GM12891 (cell line): ENCODE measurements around the gene ZBTB20.

Experiments used
- DNase-seq: peaks from one replicate; pipeline ENCODE4 v3.0.0; 2011; ENCODE audit warnings: low spot score; ENCODE audit not compliant: insufficient read length
- FAIRE-seq: peaks from 2 replicates; lab custom pipeline; 2011; peaks lifted over from hg19 to GRCh38; lab: Jason Lieb, UNC
- PAX5 ChIP-seq: IDR thresholded peaks from 2 replicates; pipeline ENCODE4 v1.6.1; 2011; ENCODE audit warnings: low read length, moderate library complexity, mild to moderate bottlenecking; ENCODE audit not compliant: insufficient read depth, severe bottlenecking
- POLR2A ChIP-seq: IDR thresholded peaks from 2 replicates; pipeline ENCODE4 v1.6.1; 2011; ENCODE audit warnings: low read depth, low read length, control low read depth
- POLR2AphosphoS5 ChIP-seq: IDR thresholded peaks from 2 replicates; pipeline ENCODE4 v1.6.1; 2011; ENCODE audit warnings: low read depth, low read length, control low read depth
- POU2F2 ChIP-seq: IDR thresholded peaks from 2 replicates; pipeline ENCODE4 v1.6.1; 2011; ENCODE audit warnings: low read depth, mild to moderate bottlenecking, control low read depth, low read length, moderate library complexity
- SPI1 ChIP-seq: IDR thresholded peaks from 2 replicates; pipeline ENCODE4 v1.6.1; 2011; ENCODE audit warnings: low read depth, low read length, control low read depth
- TAF1 ChIP-seq: IDR thresholded peaks from 2 replicates; pipeline ENCODE4 v1.6.1; 2011; ENCODE audit warnings: low read depth, low read length, control low read depth

Gene ZBTB20

GRCh38 chr3:114333180-114333922 is 813.7 kb downstream of the ZBTB20 start:
- no peak for FAIRE-seq
- DNase-seq: no peak
- TF ChIP-seq POLR2AphosphoS5 (no peak), TAF1 (no peak), SPI1 (no peak), PAX5 (no peak), POLR2A (no peak), POU2F2 (no peak)

- FAIRE-seq (peak; percentile 20), DNase-seq (no peak)
- TF ChIP-seq POLR2A (no peak), POLR2AphosphoS5 (no peak), TAF1 (no peak), PAX5 (no peak), POU2F2 (no peak)
Observed at GRCh38 chr3:114332342-114333179, 814.5 kb downstream of the ZBTB20 start.

GRCh38 chr3:114331710-114332109 is 815.4 kb downstream of the ZBTB20 start:
- DNase-seq (no peak), FAIRE-seq (no peak)
- TF ChIP-seq SPI1 (no peak), POU2F2 (no peak), TAF1 (no peak), PAX5 (no peak), POLR2A (no peak), POLR2AphosphoS5 (no peak)

- no peak for TF ChIP-seq POLR2A
- no peak for FAIRE-seq
- no peak for DNase-seq
Observed at GRCh38 chr3:114331007-114331406, 816.1 kb downstream of the ZBTB20 start.

- no peak for TF ChIP-seq POLR2AphosphoS5
- TF ChIP-seq POLR2A: no peak
- no peak for TF ChIP-seq TAF1
- TF ChIP-seq POU2F2: no peak
- no peak for TF ChIP-seq PAX5
- no peak for TF ChIP-seq SPI1
- FAIRE-seq: no peak
- DNase-seq: no peak
Observed at GRCh38 chr3:114329823-114330222, 817.3 kb downstream of the ZBTB20 start.

- FAIRE-seq (no peak), DNase-seq (no peak)
- TF ChIP-seq PAX5 (no peak), TAF1 (no peak), POU2F2 (no peak), POLR2A (no peak), SPI1 (no peak), POLR2AphosphoS5 (no peak)
Observed at GRCh38 chr3:114328345-114328744, 818.7 kb downstream of the ZBTB20 start.

- DNase-seq: no peak
- FAIRE-seq: peak; percentile 87
- TF ChIP-seq SPI1: peak; percentile 76
- no peak for TF ChIP-seq POLR2AphosphoS5
Observed at GRCh38 chr3:114327665-114328064, 819.4 kb downstream of the ZBTB20 start.

- TF ChIP-seq TAF1 (no peak), POU2F2 (no peak), POLR2A (no peak)
- FAIRE-seq (no peak), DNase-seq (no peak)
Observed at GRCh38 chr3:114323546-114324254, 823.4 kb downstream of the ZBTB20 start.

GRCh38 chr3:114320246-114320645 is 826.8 kb downstream of the ZBTB20 start:
- no peak for FAIRE-seq
- no peak for TF ChIP-seq SPI1
- no peak for TF ChIP-seq TAF1
- TF ChIP-seq POLR2A: no peak
- TF ChIP-seq POU2F2: no peak
- no peak for TF ChIP-seq POLR2AphosphoS5
- TF ChIP-seq PAX5: no peak
- DNase-seq: no peak

GRCh38 chr3:114319453-114319852 is 827.6 kb downstream of the ZBTB20 start:
- FAIRE-seq (no peak), DNase-seq (no peak)
- TF ChIP-seq PAX5: no peak
- no peak for TF ChIP-seq TAF1
- no peak for TF ChIP-seq POLR2A
- no peak for TF ChIP-seq POLR2AphosphoS5
- no peak for TF ChIP-seq SPI1
- TF ChIP-seq POU2F2: no peak
